Measurements from ENCODE around the gene RNF186.

GRCh38 chr1:19768353-19769210 lies 46.5 kb downstream of the RNF186 start:
- no peak for TF ChIP-seq JUND (CRISPR knock-in tag; IDR thresholded peaks at IDR 0.05)
- no peak for TF ChIP-seq NFATC3 (CRISPR knock-in tag; IDR thresholded peaks at IDR 0.05)
- TF ChIP-seq SETDB1 (CRISPR knock-in tag; IDR thresholded peaks at IDR 0.05; ENCODE audit: borderline replicate concordance): no peak
- TF ChIP-seq MXI1 (IDR thresholded peaks at IDR 0.05; ENCODE audit: borderline replicate concordance, low read depth, low read length): no peak
- TF ChIP-seq ZFX (CRISPR knock-in tag; IDR thresholded peaks at IDR 0.05; ENCODE audit: low read depth): no peak
- no peak for TF ChIP-seq ZNF543 (CRISPR knock-in tag; IDR thresholded peaks at IDR 0.05)
- TF ChIP-seq ZKSCAN1 (IDR thresholded peaks at IDR 0.05; ENCODE audit: low read length): no peak
- no peak for TF ChIP-seq EZH2 (conservative IDR thresholded peaks at IDR 0.05; ENCODE audit: low read depth, low read length)

Data from HepG2 (cell line).